HG03378 (cell line): ENCODE results near the gene IL1RAPL2.

Experiments used
- ATAC-seq: cut with Tn5 transposase; IDR thresholded peaks from one replicate; pipeline ENCODE4 v1.9.1; 2021; ENCODE audit warnings: mild to moderate bottlenecking, moderate library complexity; ENCODE audit not compliant: unreplicated experiment

IL1RAPL2 gene

GRCh38 chrX:105349476-105349875, 783.5 kb downstream of the IL1RAPL2 start:
- ATAC-seq, result no peak

DNA sequence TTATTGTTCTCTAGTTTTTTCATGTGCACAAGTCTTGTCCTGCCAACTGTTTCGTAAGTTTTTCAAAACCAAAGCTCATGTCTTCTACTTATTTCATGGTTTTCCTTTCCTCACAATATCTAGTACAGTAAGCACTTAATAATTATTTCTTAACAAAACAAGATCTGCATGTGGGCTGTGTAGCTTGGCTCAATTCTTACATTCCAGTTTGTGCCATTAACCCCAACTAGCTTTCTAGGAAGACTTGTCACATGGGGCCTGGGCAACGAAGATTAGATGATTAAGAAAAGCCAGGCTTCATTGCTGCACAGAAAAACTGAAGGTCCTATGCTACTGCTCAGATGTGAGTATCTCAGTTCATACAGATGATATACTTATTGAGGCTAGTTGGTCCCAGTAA, 809.8 kb downstream of the IL1RAPL2 start:
- no peak for ATAC-seq

DNA sequence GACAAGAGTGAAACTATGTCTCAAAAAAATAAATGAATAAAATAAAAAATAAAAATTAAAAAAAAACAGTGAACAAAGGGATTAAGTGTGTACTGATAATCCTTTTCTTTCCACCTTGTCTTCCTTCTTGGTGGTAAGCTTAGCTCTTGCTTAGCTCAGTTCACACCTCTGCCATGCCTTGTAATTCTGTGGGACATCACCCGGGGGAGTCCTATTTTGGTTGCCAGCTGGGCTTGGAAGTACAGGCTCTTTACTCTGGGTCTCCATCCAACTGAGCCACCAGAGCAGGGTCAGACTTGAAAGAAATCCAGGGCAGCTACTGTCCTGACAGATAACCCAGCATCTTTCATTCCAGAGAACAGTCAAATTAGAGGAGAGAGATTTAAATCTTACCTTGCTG, 858.7 kb downstream of the IL1RAPL2 start:
- ATAC-seq, result no peak

GRCh38 chrX:105451401-105451800, 885.4 kb downstream of the IL1RAPL2 start:
- no peak for ATAC-seq

DNA sequence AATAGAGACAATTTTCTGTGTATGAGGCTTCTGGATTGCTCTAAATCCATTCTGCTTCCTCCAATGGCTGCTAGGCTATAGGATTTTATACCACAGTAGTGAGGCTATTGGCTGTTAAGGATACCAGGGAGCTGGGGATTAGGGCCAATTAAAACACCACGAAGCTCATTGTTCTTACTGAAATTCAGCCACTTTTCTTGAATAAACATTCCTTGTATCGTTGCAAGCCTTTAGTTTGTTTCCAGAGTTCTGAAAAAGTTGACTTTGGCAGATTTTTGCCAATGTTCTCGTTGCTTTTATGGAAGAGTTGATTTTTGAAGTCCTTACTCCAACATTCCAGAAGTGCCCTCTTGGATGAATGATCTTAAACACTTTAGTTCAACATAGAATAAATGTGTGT, 892.8 kb downstream of the IL1RAPL2 start:
- no peak for ATAC-seq

DNA sequence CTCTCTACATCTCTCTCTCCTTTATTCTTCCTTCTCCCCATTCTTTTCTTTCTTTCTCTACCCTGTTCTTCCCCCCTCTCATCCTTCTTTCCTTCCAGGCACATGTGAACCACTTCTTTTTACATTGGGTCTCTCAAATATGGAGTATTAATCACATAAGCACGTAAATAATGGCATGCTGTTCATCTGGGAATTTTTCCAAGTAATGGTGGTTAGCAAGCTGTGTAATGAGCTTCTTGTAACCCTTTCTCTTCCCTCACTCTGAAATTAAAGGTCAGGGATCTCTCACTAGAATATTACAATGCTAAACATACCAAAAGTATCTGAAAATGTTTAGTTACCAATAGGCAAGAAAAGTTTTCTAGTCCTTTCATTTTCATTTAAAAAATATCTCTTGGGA, 894.4 kb downstream of the IL1RAPL2 start:
- ATAC-seq, result no peak

- ATAC-seq, result no peak
Observed at GRCh38 chrX:105461016-105461415, 895.0 kb downstream of the IL1RAPL2 start.

DNA sequence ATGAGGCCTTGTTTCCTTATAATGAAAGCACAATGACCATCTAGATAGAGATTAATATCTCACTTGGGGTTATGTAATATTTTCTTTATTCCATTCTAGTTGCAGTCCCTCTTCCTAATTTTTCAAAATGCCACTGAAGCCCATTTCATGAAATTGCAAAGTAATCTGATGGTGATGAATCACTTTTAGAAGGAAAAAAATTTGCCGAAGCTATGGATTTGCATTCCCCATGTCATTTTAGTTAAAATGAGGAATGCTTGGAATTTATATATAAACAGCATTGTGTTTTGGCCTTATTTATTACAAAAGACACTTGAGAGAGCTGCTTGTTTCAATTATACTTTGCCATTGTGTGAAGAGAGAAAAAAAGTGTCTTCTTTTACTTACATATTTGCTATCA, 896.2 kb downstream of the IL1RAPL2 start:
- ATAC-seq, result no peak

DNA sequence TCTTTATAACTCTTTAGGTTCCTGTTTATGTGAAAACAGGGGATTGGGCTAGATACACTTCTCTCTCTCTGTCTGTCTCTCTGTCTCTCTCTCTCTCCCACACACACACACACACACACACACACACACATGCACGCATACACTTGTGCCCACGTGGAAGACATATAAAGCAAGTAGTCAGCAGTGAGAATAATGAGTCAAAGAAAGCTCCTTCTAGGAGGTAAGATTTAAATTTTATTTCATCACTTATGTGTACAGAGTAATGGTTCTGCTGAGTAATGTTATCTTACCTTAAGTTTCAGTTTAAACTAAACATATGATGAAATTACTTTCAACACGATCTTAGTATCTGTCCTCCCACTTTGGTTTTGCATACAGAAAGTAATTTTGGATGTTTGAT, 897.5 kb downstream of the IL1RAPL2 start:
- no peak for ATAC-seq

GRCh38 chrX:105464618-105465017, 898.6 kb downstream of the IL1RAPL2 start:
- ATAC-seq, result no peak

GRCh38 chrX:105468741-105469140, 902.7 kb downstream of the IL1RAPL2 start:
- ATAC-seq, result no peak

- ATAC-seq, result no peak
Observed at GRCh38 chrX:105471597-105471996, 905.6 kb downstream of the IL1RAPL2 start.

DNA sequence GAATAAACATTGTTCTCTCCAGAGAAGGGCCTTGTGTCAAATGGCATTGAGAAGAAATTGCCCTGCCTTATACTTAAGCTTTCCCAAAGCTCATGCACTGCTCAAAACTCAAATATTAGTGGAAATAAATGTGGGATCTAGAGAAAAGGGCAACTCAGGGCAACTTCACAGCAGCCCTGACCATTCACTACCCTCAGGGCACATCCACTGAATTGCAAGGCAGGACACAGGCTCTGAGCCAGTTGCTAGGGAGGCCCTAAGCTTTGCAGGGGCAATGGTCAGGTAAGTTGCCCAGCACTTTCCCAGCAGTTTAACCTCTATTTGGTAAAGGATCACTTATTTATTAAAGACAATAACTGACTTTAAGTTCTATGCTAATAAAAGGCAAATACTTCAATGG, 909.8 kb downstream of the IL1RAPL2 start:
- no peak for ATAC-seq

GRCh38 chrX:105477351-105477750, 911.4 kb downstream of the IL1RAPL2 start:
- no peak for ATAC-seq

DNA sequence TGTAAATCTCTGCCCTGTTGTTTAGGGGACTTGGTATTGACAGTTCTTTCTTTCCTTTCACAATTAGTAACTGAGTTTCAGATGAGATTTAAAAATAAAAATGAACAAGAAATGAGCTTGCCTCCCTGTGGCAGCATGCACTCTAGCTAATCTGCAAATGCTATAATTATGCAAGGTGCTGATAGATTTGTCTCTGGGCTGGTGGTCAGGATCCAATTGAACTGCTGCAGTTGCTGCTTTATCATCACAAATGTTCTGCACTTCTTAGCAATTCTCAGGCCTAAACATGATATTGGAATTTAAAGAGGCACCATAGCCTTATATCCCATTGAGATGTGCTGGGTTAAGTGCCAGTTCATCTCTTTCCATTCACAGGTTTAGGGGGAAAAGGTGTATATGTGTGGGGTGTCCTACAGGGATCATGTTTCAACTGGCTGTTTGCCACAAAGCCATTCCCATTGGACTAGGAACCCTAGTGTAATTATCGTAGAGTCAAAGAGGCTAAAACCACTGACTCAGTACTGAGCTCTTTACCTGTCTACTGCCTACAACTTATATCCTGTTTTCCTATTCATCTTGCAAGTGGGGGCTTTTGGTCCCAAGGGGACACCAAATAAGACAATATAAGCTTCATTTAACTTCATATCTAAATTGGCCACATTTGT, 914.8 kb downstream of the IL1RAPL2 start:
- no peak for ATAC-seq

GRCh38 chrX:105483011-105483410, 917.0 kb downstream of the IL1RAPL2 start:
- ATAC-seq, result no peak

GRCh38 chrX:105488716-105489115, 922.7 kb downstream of the IL1RAPL2 start:
- ATAC-seq, result no peak

DNA sequence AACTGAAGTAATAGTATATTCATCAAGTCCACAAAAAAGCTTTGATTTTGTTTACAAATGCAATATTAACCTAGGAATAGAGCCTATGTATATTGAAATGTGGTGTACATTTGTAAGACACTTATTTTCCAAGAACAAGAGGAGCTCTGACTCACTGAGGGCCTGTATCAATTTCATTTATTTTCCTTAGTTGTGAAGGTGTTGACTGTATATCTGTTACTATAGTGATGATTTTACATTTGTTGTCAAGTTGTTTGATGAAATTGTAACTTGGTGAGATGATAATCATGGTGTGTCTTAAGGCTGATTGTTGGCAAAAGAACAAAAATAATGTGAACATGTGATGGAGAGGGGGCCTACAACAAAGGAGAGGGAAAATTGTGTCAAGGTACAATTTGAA, 929.4 kb downstream of the IL1RAPL2 start:
- ATAC-seq, result no peak

- ATAC-seq, result no peak
Observed at GRCh38 chrX:105502336-105502735, 936.3 kb downstream of the IL1RAPL2 start.

- ATAC-seq, result no peak
Observed at GRCh38 chrX:105515561-105515960, 949.6 kb downstream of the IL1RAPL2 start.

- ATAC-seq, result no peak
Observed at GRCh38 chrX:105526431-105526830, 960.4 kb downstream of the IL1RAPL2 start.

- ATAC-seq, result no peak
Observed at GRCh38 chrX:105527759-105528158, 961.8 kb downstream of the IL1RAPL2 start.

- ATAC-seq, result no peak
Observed at GRCh38 chrX:105533951-105534350, 968.0 kb downstream of the IL1RAPL2 start.
